HAP-1 (cell line): Measurements from ENCODE around the gene DNMT3A.

ENCODE experiments used
- DNase-seq, 2 experiments: peaks; one replicate each; pipeline ENCODE4 v3.0.0-alpha.2; 2016 to 2020; ENCODE audit warnings: low spot score in 2 of 2
- H3K27me3 ChIP-seq: fragments of 250-450 bp; sonication (Bioruptor Pico); 2 replicates; pipeline ENCODE4 v1.5.1; 2020; ENCODE audit warnings: low read depth, mild to moderate bottlenecking, moderate library complexity
- H3K36me3 ChIP-seq: fragments of 250-450 bp; sonication (Bioruptor Pico); replicated peaks from 2 replicates; pipeline ENCODE4 v1.5.1; 2020; ENCODE audit warnings: mild to moderate bottlenecking
- H3K4me1 ChIP-seq: fragments of 250-450 bp; sonication (Bioruptor Pico); 2 replicates; pipeline ENCODE4 v1.5.1; 2020; ENCODE audit warnings: mild to moderate bottlenecking
- H3K4me3 ChIP-seq: fragments of 250-450 bp; sonication (Bioruptor Pico); 2 replicates; pipeline ENCODE4 v1.5.1; 2020; ENCODE audit warnings: mild to moderate bottlenecking, moderate library complexity
- H3K9me3 ChIP-seq: fragments of 250-450 bp; sonication (Bioruptor Pico); 2 replicates; pipeline ENCODE4 v1.5.1; 2020; ENCODE audit warnings: mild to moderate bottlenecking, moderate library complexity
- in situ Hi-C: fragments of 300-500 bp; cut with MboI; formaldehyde crosslinking; loops from 3 replicates; pipeline ENCODE4 v1.14.3; 2020; ENCODE audit warnings: low sequenced_read_pairs, inconsistent platforms, mixed read lengths

Gene DNMT3A

GRCh38 chr2:25307949-25308557 is 33.7 kb downstream of the DNMT3A start:
- Histone ChIP-seq H3K36me3 (no peaks in the 10 kb centered on the region; the same call in none of the 2 replicates), H3K27me3 (no peaks in the 10 kb centered on the region), H3K9me3 (no peaks in the 10 kb centered on the region), H3K4me3 (no peak overlapping the region), H3K4me1 (peaks cover 5% of the 10 kb centered on the region; the same call in 1 of the 2 replicates)
- DNase-seq: no peak
- in situ Hi-C loops: no loop called here

- no peaks in the 10 kb centered on the region for H3K9me3 ChIP-seq
- no peaks in the 10 kb centered on the region for H3K27me3 ChIP-seq
- H3K4me1 ChIP-seq: peaks cover 5% of the 10 kb centered on the region; the same call in 1 of the 2 replicates
- in situ Hi-C loops: no loop called here
- DNase-seq: no peak
- H3K4me3 ChIP-seq: no peak overlapping the region
- no peaks in the 10 kb centered on the region; the same call in 1 of the 2 replicates for H3K36me3 ChIP-seq
Measured at GRCh38 chr2:25306777-25307368, 34.9 kb downstream of the DNMT3A start.

GRCh38 chr2:25305775-25306174 is 36.0 kb downstream of the DNMT3A start:
- no peaks in the 10 kb centered on the region for H3K27me3 ChIP-seq
- H3K36me3 ChIP-seq: no peaks in the 10 kb centered on the region; the same call in 1 of the 2 replicates
- no peaks in the 10 kb centered on the region for H3K9me3 ChIP-seq
- H3K4me3 ChIP-seq: no peak overlapping the region
- no peak for DNase-seq
- no peaks in the 10 kb centered on the region; the same call in 1 of the 2 replicates for H3K4me1 ChIP-seq
- in situ Hi-C loops: no loop called here

- no peaks in the 10 kb centered on the region; the same call in 1 of the 2 replicates for H3K36me3 ChIP-seq
- no peaks in the 10 kb centered on the region; the same call in 1 of the 2 replicates for H3K4me1 ChIP-seq
- H3K27me3 ChIP-seq: no peaks in the 10 kb centered on the region
- H3K4me3 ChIP-seq: no peak overlapping the region
- in situ Hi-C loops: no loop called here
- no peak for DNase-seq
- no peaks in the 10 kb centered on the region for H3K9me3 ChIP-seq
Measured at GRCh38 chr2:25304826-25305596, 36.7 kb downstream of the DNMT3A start.

- H3K36me3 ChIP-seq: no peaks in the 10 kb centered on the region; the same call in 1 of the 2 replicates
- no peaks in the 10 kb centered on the region; the same call in 1 of the 2 replicates for H3K4me1 ChIP-seq
- in situ Hi-C loops: no loop called here
- no peak for DNase-seq
- no peaks in the 10 kb centered on the region for H3K27me3 ChIP-seq
- no peak overlapping the region for H3K4me3 ChIP-seq
- H3K9me3 ChIP-seq: no peaks in the 10 kb centered on the region
Measured at GRCh38 chr2:25304321-25304720, 37.4 kb downstream of the DNMT3A start.

- Histone ChIP-seq H3K4me1 (no peaks in the 10 kb centered on the region; the same call in 1 of the 2 replicates), H3K9me3 (no peaks in the 10 kb centered on the region), H3K27me3 (no peaks in the 10 kb centered on the region), H3K4me3 (no peak overlapping the region), H3K36me3 (no peaks in the 10 kb centered on the region; the same call in 1 of the 2 replicates)
- no peak for DNase-seq
- in situ Hi-C loops: no loop called here
Measured at GRCh38 chr2:25303633-25304236, 38.0 kb downstream of the DNMT3A start.

- H3K9me3 ChIP-seq: no peaks in the 10 kb centered on the region
- no peaks in the 10 kb centered on the region; the same call in 1 of the 2 replicates for H3K36me3 ChIP-seq
- no peaks in the 10 kb centered on the region; the same call in 1 of the 2 replicates for H3K4me1 ChIP-seq
- peak; percentile 17 to 28 for DNase-seq
- H3K27me3 ChIP-seq: no peaks in the 10 kb centered on the region
- in situ Hi-C loops: no loop called here
- no peak overlapping the region for H3K4me3 ChIP-seq
Measured at GRCh38 chr2:25302758-25303375, 38.9 kb downstream of the DNMT3A start.

- in situ Hi-C loops: no loop called here
- Histone ChIP-seq H3K36me3 (no peaks in the 10 kb centered on the region; the same call in 1 of the 2 replicates), H3K9me3 (no peaks in the 10 kb centered on the region), H3K4me3 (no peak overlapping the region), H3K27me3 (no peaks in the 10 kb centered on the region), H3K4me1 (no peaks in the 10 kb centered on the region; the same call in 1 of the 2 replicates)
- DNase-seq: no peak
Measured at GRCh38 chr2:25301453-25302352, 40.0 kb downstream of the DNMT3A start.

GRCh38 chr2:25300001-25300400 is 41.7 kb downstream of the DNMT3A start:
- no peaks in the 10 kb centered on the region for H3K9me3 ChIP-seq
- no peaks in the 10 kb centered on the region for H3K27me3 ChIP-seq
- no peaks in the 10 kb centered on the region for H3K4me1 ChIP-seq
- no peak for DNase-seq
- H3K4me3 ChIP-seq: no peak overlapping the region
- no peaks in the 10 kb centered on the region; the same call in 1 of the 2 replicates for H3K36me3 ChIP-seq
- in situ Hi-C loops: no loop called here

GRCh38 chr2:25298776-25299431 is 42.8 kb downstream of the DNMT3A start:
- no peak for DNase-seq
- Histone ChIP-seq H3K4me1 (no peaks in the 10 kb centered on the region), H3K27me3 (no peaks in the 10 kb centered on the region), H3K9me3 (no peaks in the 10 kb centered on the region), H3K4me3 (no peak overlapping the region), H3K36me3 (no peaks in the 10 kb centered on the region; the same call in 1 of the 2 replicates)
- in situ Hi-C loops: no loop called here

- H3K27me3 ChIP-seq: no peaks in the 10 kb centered on the region
- in situ Hi-C loops: no loop called here
- no peak for DNase-seq
- no peaks in the 10 kb centered on the region for H3K4me1 ChIP-seq
- no peaks in the 10 kb centered on the region for H3K9me3 ChIP-seq
- no peak overlapping the region for H3K4me3 ChIP-seq
- H3K36me3 ChIP-seq: no peaks in the 10 kb centered on the region
Measured at GRCh38 chr2:25297738-25298137, 44.0 kb downstream of the DNMT3A start.

GRCh38 chr2:25295621-25296020 is 46.1 kb downstream of the DNMT3A start:
- Histone ChIP-seq H3K27me3 (no peaks in the 10 kb centered on the region), H3K4me3 (no peak overlapping the region), H3K9me3 (no peaks in the 10 kb centered on the region), H3K4me1 (no peaks in the 10 kb centered on the region), H3K36me3 (no peaks in the 10 kb centered on the region)
- in situ Hi-C loops: no loop called here
- no peak for DNase-seq
